CD14-positive monocyte (primary cell): ENCODE measurements around the gene SYNE2. TPM values are rescaled to one million over a fixed set of nuclear protein-coding genes. Genes with fewer than 3 reads are reported as not detected.

Source experiments
- DNase-seq, 3 donors: peaks; one replicate each; pipeline ENCODE4 v3.0.0-alpha.2; 2011 to 2022
- H2AFZ ChIP-seq: 2 replicates; pipeline ENCODE4 v1.6.0; 2012; ENCODE audit warnings: mild to moderate bottlenecking, low read depth, low read length, inconsistent platforms; ENCODE audit not compliant: insufficient read depth, poor library complexity, severe bottlenecking
- H3K27ac ChIP-seq, 2 donors: 1 replicate in 1 of 2; 2 replicates in 1 of 2; pipeline ENCODE4 v1.5.1; 2012 to 2013; ENCODE audit warnings: low read length in 2 of 2, control low read depth in 1 of 2, inconsistent platforms in 1 of 2, low read depth in 1 of 2, mild to moderate bottlenecking in 1 of 2
- H3K27me3 ChIP-seq, 2 donors: one replicate each; pipeline versions ENCODE4 v1.6.0 to v1.6.1; 2011 to 2013; ENCODE audit warnings: low read length in 2 of 2; ENCODE audit not compliant: control insufficient read depth in 2 of 2, insufficient read depth in 2 of 2
- H3K36me3 ChIP-seq, 2 donors: replicated peaks in 1 of 2; 1 replicate in 1 of 2; 2 replicates in 1 of 2; pipeline versions ENCODE4 v1.5.1 to v1.6.1; 2012 to 2013; ENCODE audit warnings: low read length in 2 of 2, control low read depth in 1 of 2, inconsistent platforms in 1 of 2, mild to moderate bottlenecking in 1 of 2; ENCODE audit not compliant: insufficient read depth in 2 of 2, control insufficient read depth in 1 of 2
- H3K4me1 ChIP-seq, 2 donors: 1 replicate in 1 of 2; 2 replicates in 1 of 2; pipeline versions ENCODE4 v1.5.1 to v1.6.1; 2012 to 2013; ENCODE audit warnings: low read length in 2 of 2, control low read depth in 1 of 2, inconsistent platforms in 1 of 2, mild to moderate bottlenecking in 1 of 2, moderate library complexity in 1 of 2; ENCODE audit not compliant: insufficient read depth in 2 of 2, control insufficient read depth in 1 of 2
- H3K4me2 ChIP-seq: replicated peaks from 2 replicates; pipeline ENCODE3; 2012; ENCODE audit warnings: low read length, moderate library complexity, mild to moderate bottlenecking; ENCODE audit not compliant: poor library complexity, severe bottlenecking; ENCODE audit errors: extremely low read depth
- H3K4me3 ChIP-seq, 3 experiments: fragments of 200-600 bp in 1 of 3; sonication (generic) in 1 of 3; replicated peaks in 1 of 3; 1 replicate in 2 of 3; 2 replicates in 1 of 3; pipeline ENCODE4 v1.5.1; 2011 to 2013; ENCODE audit warnings: low read length in 3 of 3, mild to moderate bottlenecking in 3 of 3, control low read depth in 2 of 3, low read depth in 2 of 3, inconsistent platforms in 1 of 3, moderate library complexity in 1 of 3
- H3K79me2 ChIP-seq: 2 replicates; pipeline ENCODE4 v1.6.0; 2012; ENCODE audit warnings: mild to moderate bottlenecking, control low read depth, inconsistent platforms, low read length, moderate library complexity; ENCODE audit not compliant: insufficient read depth
- H3K9ac ChIP-seq: 2 replicates; pipeline ENCODE4 v1.6.0; 2017; ENCODE audit warnings: low read length, mild to moderate bottlenecking; ENCODE audit not compliant: insufficient read depth, poor library complexity, severe bottlenecking
- H3K9me3 ChIP-seq, 2 donors: replicated peaks in 1 of 2; 1 replicate in 1 of 2; 2 replicates in 1 of 2; pipeline versions ENCODE4 v1.5.1 to v1.6.1; 2012 to 2013; ENCODE audit warnings: low read length in 2 of 2, control low read depth in 1 of 2; ENCODE audit not compliant: control insufficient read depth in 1 of 2, insufficient read depth in 1 of 2
- H4K20me1 ChIP-seq: 2 replicates; pipeline ENCODE4 v1.6.0; 2012; ENCODE audit warnings: mild to moderate bottlenecking, low read length, control low read depth, moderate library complexity; ENCODE audit not compliant: insufficient read depth
- H3K27ac Mint-ChIP-seq, 7 donors: one replicate each; pipeline ENCODE4 v1.8.0; 2020; ENCODE audit warnings: mild to moderate bottlenecking in 7 of 7, mixed read lengths in 7 of 7, moderate library complexity in 6 of 7, inconsistent platforms in 2 of 7
- H3K27me3 Mint-ChIP-seq, 3 donors: one replicate each; pipeline ENCODE4 v1.8.0; 2021 to 2022; ENCODE audit warnings: low read depth in 3 of 3, mild to moderate bottlenecking in 3 of 3, mixed read lengths in 3 of 3, moderate library complexity in 3 of 3, inconsistent platforms in 1 of 3
- H3K36me3 Mint-ChIP-seq, 2 donors: one replicate each; pipeline ENCODE4 v1.8.0; 2020; ENCODE audit warnings: mixed read lengths in 2 of 2, inconsistent platforms in 1 of 2, mild to moderate bottlenecking in 1 of 2
- H3K4me1 Mint-ChIP-seq: one replicate; pipeline ENCODE4 v1.8.0; 2020; ENCODE audit warnings: mild to moderate bottlenecking, mixed read lengths
- H3K4me3 Mint-ChIP-seq, 2 donors: one replicate each; pipeline ENCODE4 v1.8.0; 2020; ENCODE audit warnings: mild to moderate bottlenecking in 2 of 2, mixed read lengths in 2 of 2, moderate library complexity in 1 of 2
- H3K9me3 Mint-ChIP-seq, 7 donors: one replicate each; pipeline ENCODE4 v1.8.0; 2020 to 2022; ENCODE audit warnings: mixed read lengths in 7 of 7, mild to moderate bottlenecking in 6 of 7, moderate library complexity in 6 of 7, inconsistent platforms in 2 of 7
- WGBS: methylation state at CpG from one replicate; pipeline ENCODE4 v1.1.5; 2013; ENCODE audit warnings: missing lambda C conversion rate; ENCODE audit not compliant: insufficient coverage; 5-methylcytosine and 5-hydroxymethylcytosine counted together
- intact Hi-C, 2 donors: fragments of 100-400 bp; cut with micrococcal nuclease; formaldehyde crosslinking; loops; one replicate each; pipeline versions ENCODE4 v1.15.0 to v1.15.1; 2023
- polyA plus RNA-seq, 3 donors: library from polyadenylated mRNA; depleted of rRNA in 1 of 3; unstranded in 2 of 3; stranded (reverse) in 1 of 3; fragments of 300-500 nt in 2 of 3; fragments of >200 nt in 1 of 3; fragmentation: Illumina TruSeq in 2 of 3; gene quantifications; 1 replicate in 2 of 3; 2 replicates in 1 of 3; pipeline ENCODE4 v1.2.3, GENCODE V29; 2012 to 2021
- TF ChIP-seq, protein P1 (sequence below): fragments of 200-600 bp; IDR thresholded peaks from one replicate; pipeline ENCODE4 v1.8.0; 2022; ENCODE audit warnings: antibody characterized with exemption, mild to moderate bottlenecking

SYNE2 gene
- polyA plus RNA-seq, 3 donors: 0.06 to 0.46 (median 0.44) TPM

- H3K4me1 Mint-ChIP-seq: peaks cover 5% of the 10 kb centered on the region
- intact Hi-C loops: no loop called here
- no peaks in the 10 kb centered on the region for H3K9me3 Mint-ChIP-seq
- Histone ChIP-seq H3K4me3 (no peak overlapping the region), H4K20me1 (no peaks in the 10 kb centered on the region), H3K27me3 (peaks cover 22 to 31% of the 10 kb centered on the region in 2 donors), H2AFZ (no peak overlapping the region), H3K79me2 (no peaks in the 10 kb centered on the region), H3K4me2 (no peak overlapping the region), H3K4me1 (peaks cover 0 to 4% of the 10 kb centered on the region in 2 donors), H3K27ac (no peak overlapping the region), H3K9me3 (no peaks in the 10 kb centered on the region), H3K9ac (no peak overlapping the region), H3K36me3 (no peaks in the 10 kb centered on the region)
- DNase-seq: no peak
- H3K27ac Mint-ChIP-seq: no peak overlapping the region
- H3K36me3 Mint-ChIP-seq: no peaks in the 10 kb centered on the region
- H3K27me3 Mint-ChIP-seq: peaks cover 36 to 60% (median 39%) of the 10 kb centered on the region in 3 donors
- TF ChIP-seq, protein P1, sequence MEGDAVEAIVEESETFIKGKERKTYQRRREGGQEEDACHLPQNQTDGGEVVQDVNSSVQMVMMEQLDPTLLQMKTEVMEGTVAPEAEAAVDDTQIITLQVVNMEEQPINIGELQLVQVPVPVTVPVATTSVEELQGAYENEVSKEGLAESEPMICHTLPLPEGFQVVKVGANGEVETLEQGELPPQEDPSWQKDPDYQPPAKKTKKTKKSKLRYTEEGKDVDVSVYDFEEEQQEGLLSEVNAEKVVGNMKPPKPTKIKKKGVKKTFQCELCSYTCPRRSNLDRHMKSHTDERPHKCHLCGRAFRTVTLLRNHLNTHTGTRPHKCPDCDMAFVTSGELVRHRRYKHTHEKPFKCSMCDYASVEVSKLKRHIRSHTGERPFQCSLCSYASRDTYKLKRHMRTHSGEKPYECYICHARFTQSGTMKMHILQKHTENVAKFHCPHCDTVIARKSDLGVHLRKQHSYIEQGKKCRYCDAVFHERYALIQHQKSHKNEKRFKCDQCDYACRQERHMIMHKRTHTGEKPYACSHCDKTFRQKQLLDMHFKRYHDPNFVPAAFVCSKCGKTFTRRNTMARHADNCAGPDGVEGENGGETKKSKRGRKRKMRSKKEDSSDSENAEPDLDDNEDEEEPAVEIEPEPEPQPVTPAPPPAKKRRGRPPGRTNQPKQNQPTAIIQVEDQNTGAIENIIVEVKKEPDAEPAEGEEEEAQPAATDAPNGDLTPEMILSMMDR: no peak
- 82% methylated on average over 2 of the region's 3 CpGs for whole genome bisulfite sequencing
- no peak overlapping the region for H3K4me3 Mint-ChIP-seq
Measured at GRCh38 chr14:63877550-63877939, 24.7 kb downstream of the SYNE2 start.

- Mint-ChIP-seq H3K36me3 (no peaks in the 10 kb centered on the region), H3K4me3 (no peak overlapping the region), H3K4me1 (peaks cover 5% of the 10 kb centered on the region), H3K9me3 (no peaks in the 10 kb centered on the region), H3K27ac (no peak overlapping the region), H3K27me3 (peaks cover 37 to 63% (median 39%) of the 10 kb centered on the region in 3 donors)
- no peak for DNase-seq
- Histone ChIP-seq H3K9me3 (no peaks in the 10 kb centered on the region), H3K4me1 (peaks cover 0 to 4% of the 10 kb centered on the region in 2 donors), H3K36me3 (no peaks in the 10 kb centered on the region), H3K27me3 (peaks cover 22 to 35% of the 10 kb centered on the region in 2 donors), H3K27ac (no peak overlapping the region), H3K79me2 (no peaks in the 10 kb centered on the region), H3K9ac (no peak overlapping the region), H2AFZ (no peak overlapping the region), H3K4me2 (no peak overlapping the region), H3K4me3 (no peak overlapping the region), H4K20me1 (no peaks in the 10 kb centered on the region)
- TF ChIP-seq, protein P1: no peak
- no CpG with 5 or more reads among the region's 3 CpGs for WGBS
- intact Hi-C loops: no loop called here
Measured at GRCh38 chr14:63878052-63878451, 25.2 kb downstream of the SYNE2 start.
